ENCODE data around the gene FLRT1.

FLRT1 gene

GRCh38 chr11:64028398-64029115 lies 7.2 kb upstream of the FLRT1 start:
- DNase-seq (ENCODE audit: insufficient read length), result no peak
- TF ChIP-seq TAF1 (IDR thresholded peaks at IDR 0.05; ENCODE audit: borderline replicate concordance, low read depth, low read length), result no peak
- no peak for TF ChIP-seq POLR2A (IDR thresholded peaks at IDR 0.05; ENCODE audit: low read depth, low read length)
- no peak for TF ChIP-seq POLR2AphosphoS5 (IDR thresholded peaks at IDR 0.05; ENCODE audit: low read depth, low read length)
- FAIRE-seq, result no peak

DNA sequence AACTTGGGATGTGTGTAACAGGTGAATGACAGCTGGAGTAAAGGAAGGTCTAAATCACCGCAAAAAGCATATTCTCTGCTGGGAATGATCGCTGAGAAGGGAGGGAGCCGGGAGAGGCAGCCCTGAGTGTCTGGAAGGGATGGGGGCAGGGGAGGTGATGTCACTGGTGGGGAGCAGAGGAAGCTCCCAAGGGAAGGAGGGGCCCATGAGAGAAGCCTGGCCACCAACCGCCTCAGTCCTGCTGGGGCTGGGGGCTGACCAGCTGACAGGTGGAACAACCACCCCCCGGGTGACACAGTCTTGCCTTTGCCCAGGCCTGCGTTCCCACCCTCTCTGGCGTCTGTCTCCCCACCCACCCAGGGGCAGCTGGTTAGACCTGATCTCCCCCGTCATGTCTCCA lies 6.0 kb upstream of the FLRT1 start:
- FAIRE-seq, result no peak
- DNase-seq (ENCODE audit: insufficient read length), result no peak
- TF ChIP-seq POLR2AphosphoS5 (IDR thresholded peaks at IDR 0.05; ENCODE audit: low read depth, low read length), result no peak
- no peak for TF ChIP-seq POLR2A (IDR thresholded peaks at IDR 0.05; ENCODE audit: low read depth, low read length)
- no peak for TF ChIP-seq TAF1 (IDR thresholded peaks at IDR 0.05; ENCODE audit: borderline replicate concordance, low read depth, low read length)

DNA sequence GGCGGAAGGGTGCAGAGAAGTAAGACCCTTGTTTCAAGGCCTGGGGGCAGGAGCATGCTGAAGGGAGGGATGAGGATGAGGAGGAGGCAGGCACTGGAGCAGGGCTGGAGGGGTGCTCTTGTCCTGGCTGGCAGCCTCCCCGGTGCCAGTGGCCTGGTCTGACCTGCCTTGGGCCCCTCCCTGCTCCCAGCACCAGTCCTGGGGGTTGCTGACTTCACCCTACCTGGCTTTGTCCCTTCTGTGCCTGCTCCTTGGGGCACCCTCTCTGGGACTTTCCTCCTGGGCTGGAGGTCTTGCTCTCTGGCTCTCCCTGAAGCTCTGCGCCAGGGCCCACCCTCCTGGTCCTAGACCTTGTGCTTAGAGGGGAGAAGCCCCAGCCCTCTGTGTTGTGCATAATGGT lies 4.7 kb upstream of the FLRT1 start:
- FAIRE-seq, result no peak
- no peak for DNase-seq (ENCODE audit: insufficient read length)
- TF ChIP-seq TAF1 (IDR thresholded peaks at IDR 0.05; ENCODE audit: borderline replicate concordance, low read depth, low read length) (no peak), POLR2A (IDR thresholded peaks at IDR 0.05; ENCODE audit: low read depth, low read length) (no peak), POLR2AphosphoS5 (IDR thresholded peaks at IDR 0.05; ENCODE audit: low read depth, low read length) (no peak)

DNA sequence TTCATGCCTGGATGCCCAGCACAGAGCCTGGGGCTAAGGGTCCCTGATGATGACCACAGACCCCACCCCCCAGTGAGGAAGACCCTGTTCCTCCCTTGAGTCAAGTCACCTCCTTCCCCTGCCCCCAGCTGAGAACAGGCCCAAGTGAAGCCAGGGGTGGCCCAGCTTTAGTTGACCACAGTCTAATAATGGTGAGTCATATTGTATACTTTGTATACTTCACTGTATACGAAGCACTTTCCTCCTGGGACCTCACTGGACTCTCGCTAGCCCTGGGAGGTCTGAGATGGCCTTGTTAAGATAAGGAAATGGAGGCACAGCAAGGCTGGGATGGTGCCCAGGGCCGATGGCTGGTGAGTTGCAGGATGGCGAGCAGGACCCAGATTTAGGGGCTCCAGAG lies 3.7 kb upstream of the FLRT1 start:
- FAIRE-seq (no peak), DNase-seq (ENCODE audit: insufficient read length) (no peak)
- TF ChIP-seq POLR2AphosphoS5 (IDR thresholded peaks at IDR 0.05; ENCODE audit: low read depth, low read length), result no peak
- TF ChIP-seq TAF1 (IDR thresholded peaks at IDR 0.05; ENCODE audit: borderline replicate concordance, low read depth, low read length), result no peak
- no peak for TF ChIP-seq POLR2A (IDR thresholded peaks at IDR 0.05; ENCODE audit: low read depth, low read length)

DNA sequence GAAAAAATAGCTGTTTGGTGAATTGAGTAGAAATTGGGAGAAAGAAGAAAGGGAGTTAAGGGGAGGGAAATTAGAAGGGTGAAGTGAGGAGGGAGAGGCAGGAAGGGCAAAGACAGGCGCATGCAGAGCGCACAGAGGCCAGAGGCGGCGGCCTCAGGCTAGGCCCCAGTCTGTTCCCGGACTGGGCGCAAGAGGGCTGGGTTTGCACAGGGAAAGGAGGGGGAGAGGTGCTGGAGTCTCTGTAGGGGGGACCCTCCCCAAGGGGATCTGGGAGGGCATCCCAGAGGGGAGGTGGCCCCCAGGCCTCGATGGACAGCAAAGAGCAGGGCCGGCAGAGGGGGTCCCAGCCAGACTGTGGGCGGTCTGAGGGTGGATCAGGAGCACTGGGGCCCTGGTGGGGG lies 1.3 kb upstream of the FLRT1 start:
- DNase-seq (ENCODE audit: insufficient read length) (no peak), FAIRE-seq (no peak)
- TF ChIP-seq POLR2AphosphoS5 (IDR thresholded peaks at IDR 0.05; ENCODE audit: low read depth, low read length) (no peak), TAF1 (IDR thresholded peaks at IDR 0.05; ENCODE audit: borderline replicate concordance, low read depth, low read length) (no peak), POLR2A (IDR thresholded peaks at IDR 0.05; ENCODE audit: low read depth, low read length) (no peak)

DNA sequence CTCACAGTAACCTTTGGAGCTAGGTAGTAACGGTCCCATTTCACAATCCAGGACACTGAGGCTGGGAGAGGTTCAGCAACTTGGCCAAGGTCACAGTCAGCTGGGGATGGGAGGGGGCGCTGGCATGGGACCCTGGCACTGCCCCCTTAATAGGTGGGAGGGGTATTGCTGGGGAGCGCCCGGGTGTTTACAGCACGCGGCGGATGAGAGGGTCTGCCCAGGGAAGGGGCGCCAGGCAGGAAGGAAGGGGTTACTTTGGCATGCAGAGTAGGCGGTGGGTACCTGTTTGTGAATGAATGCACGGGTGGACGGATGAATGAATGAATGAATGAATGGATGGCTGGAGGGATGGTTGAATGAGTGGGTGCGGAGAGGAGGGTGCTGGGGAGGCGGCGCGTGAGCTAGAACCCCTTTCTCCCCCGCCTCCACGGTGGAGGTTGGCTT lies 628 bp upstream of the FLRT1 start:
- TF ChIP-seq TAF1 (IDR thresholded peaks at IDR 0.05; ENCODE audit: borderline replicate concordance, low read depth, low read length), result no peak
- DNase-seq (ENCODE audit: insufficient read length), result no peak
- FAIRE-seq, result no peak

GRCh38 chr11:64036087-64037026 lies 626 bp downstream of the FLRT1 start:
- DNase-seq (ENCODE audit: insufficient read length) (no peak), FAIRE-seq (no peak)
- TF ChIP-seq POLR2AphosphoS5 (IDR thresholded peaks at IDR 0.05; ENCODE audit: low read depth, low read length) (no peak), TAF1 (IDR thresholded peaks at IDR 0.05; ENCODE audit: borderline replicate concordance, low read depth, low read length) (no peak), POLR2A (IDR thresholded peaks at IDR 0.05; ENCODE audit: low read depth, low read length) (no peak)

DNA sequence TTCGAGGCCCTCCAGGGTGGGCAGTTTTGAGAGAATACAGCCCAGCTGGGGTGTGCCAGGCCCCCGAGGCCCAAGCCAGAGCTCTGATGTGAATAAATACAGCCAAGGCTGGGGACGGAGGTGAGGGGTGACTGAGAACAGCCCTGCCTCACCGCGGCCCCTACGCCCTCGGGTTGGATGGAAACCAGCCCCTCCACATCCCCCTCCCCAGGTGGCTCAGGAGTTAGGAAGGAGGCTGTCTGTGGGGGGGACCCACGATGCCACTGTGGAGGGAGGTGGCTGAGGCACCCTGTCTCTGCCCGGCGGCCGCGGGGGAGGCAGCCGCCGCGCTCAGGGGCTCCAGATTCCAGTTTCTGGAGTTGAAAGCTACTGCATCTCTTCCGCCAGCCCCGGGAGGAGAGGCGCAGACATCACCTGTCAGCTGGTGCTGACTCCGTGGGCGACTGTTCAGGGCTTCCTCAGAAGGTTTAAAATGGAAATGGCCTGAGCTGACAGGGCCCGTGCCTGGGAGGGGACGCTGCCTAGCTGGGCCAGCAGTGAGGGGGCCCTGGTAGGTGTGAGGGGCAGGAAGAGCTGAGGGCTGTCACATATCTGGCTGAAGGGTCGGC lies 1.4 kb downstream of the FLRT1 start:
- no peak for DNase-seq (ENCODE audit: insufficient read length)
- TF ChIP-seq TAF1 (IDR thresholded peaks at IDR 0.05; ENCODE audit: borderline replicate concordance, low read depth, low read length), result no peak
- no peak for TF ChIP-seq POLR2AphosphoS5 (IDR thresholded peaks at IDR 0.05; ENCODE audit: low read depth, low read length)
- no peak for TF ChIP-seq POLR2A (IDR thresholded peaks at IDR 0.05; ENCODE audit: low read depth, low read length)
- no peak for FAIRE-seq

DNA sequence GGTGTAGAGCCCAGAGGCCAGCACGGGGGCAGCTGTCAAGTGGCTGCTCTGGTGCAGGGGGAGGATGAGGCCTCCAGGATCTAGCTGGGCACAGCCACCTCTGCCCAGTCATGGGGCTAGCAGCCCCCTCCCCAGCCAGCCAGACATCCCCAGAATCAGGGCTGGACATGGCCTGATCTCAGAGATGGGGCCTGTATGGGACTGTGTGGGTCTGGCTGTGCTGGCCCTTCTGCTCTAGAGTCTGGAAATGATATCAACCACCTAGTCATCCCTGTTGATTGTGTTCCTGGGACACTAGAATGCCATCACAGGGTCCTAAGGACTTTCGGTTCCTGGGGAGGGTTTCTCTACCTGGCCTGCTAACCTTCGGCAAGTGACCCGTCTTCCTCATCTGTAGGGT lies 2.8 kb downstream of the FLRT1 start:
- DNase-seq (ENCODE audit: insufficient read length) (no peak), FAIRE-seq (no peak)
- TF ChIP-seq POLR2AphosphoS5 (IDR thresholded peaks at IDR 0.05; ENCODE audit: low read depth, low read length), result no peak
- TF ChIP-seq POLR2A (IDR thresholded peaks at IDR 0.05; ENCODE audit: low read depth, low read length), result no peak
- no peak for TF ChIP-seq TAF1 (IDR thresholded peaks at IDR 0.05; ENCODE audit: borderline replicate concordance, low read depth, low read length)

DNA sequence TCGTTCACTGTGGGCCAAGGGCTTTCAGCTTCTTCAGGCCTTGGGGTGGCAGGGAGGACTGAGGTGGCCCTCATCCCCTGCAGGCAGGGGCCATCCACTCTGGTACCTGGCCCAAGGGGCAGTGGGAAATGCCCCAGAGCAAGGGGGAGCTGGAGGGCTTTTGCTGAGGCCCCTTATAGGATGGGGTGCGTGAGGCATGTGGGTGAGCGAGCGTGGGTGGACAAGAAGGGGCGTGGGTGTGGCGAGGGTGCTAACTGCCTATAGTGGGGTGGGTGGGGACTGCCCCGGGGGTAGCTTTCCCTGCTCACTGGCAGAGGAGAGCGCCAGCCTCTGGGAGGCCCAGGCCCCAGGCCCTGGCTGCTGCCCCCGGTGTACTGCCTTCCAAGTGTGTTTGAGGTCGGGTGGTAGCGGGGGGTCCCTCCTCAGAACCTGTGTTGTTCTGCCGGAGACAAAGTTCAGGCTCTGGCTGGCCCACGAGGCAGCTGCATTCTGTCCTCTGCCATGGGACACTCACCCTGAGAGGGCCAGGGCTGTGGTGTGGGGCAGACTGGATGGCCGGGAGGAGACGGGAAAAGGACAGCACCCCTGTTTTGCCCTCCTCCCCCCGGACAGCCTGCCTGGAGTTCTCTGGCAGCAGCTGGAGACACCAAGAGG lies 3.4 kb downstream of the FLRT1 start:
- FAIRE-seq (no peak), DNase-seq (ENCODE audit: insufficient read length) (no peak)
- no peak for TF ChIP-seq POLR2A (IDR thresholded peaks at IDR 0.05; ENCODE audit: low read depth, low read length)

- TF ChIP-seq POLR2AphosphoS5 (IDR thresholded peaks at IDR 0.05; ENCODE audit: low read depth, low read length) (no peak), POLR2A (IDR thresholded peaks at IDR 0.05; ENCODE audit: low read depth, low read length) (no peak), TAF1 (IDR thresholded peaks at IDR 0.05; ENCODE audit: borderline replicate concordance, low read depth, low read length) (no peak)
- no peak for FAIRE-seq
- no peak for DNase-seq (ENCODE audit: insufficient read length)
Measured at GRCh38 chr11:64040684-64041322, 5.1 kb downstream of the FLRT1 start.
